Activated CD8-positive, alpha-beta memory T cell treated with anti-CD3 and anti-CD28 coated beads, Interleukin-2, amount 50 U/mL, for 24 hours (primary cell): ENCODE measurements around the gene RARRES2.
"Not testable (repeated sequence)": the region's sequence is repeated elsewhere in the genome, so short reads cannot be mapped to it uniquely, and the experiment has no call there.

Experiments used
- DNase-seq: peaks from one replicate; pipeline ENCODE4 v3.0.0-alpha.2; 2020; ENCODE audit errors: extremely low read depth

The RARRES2 gene

DNA sequence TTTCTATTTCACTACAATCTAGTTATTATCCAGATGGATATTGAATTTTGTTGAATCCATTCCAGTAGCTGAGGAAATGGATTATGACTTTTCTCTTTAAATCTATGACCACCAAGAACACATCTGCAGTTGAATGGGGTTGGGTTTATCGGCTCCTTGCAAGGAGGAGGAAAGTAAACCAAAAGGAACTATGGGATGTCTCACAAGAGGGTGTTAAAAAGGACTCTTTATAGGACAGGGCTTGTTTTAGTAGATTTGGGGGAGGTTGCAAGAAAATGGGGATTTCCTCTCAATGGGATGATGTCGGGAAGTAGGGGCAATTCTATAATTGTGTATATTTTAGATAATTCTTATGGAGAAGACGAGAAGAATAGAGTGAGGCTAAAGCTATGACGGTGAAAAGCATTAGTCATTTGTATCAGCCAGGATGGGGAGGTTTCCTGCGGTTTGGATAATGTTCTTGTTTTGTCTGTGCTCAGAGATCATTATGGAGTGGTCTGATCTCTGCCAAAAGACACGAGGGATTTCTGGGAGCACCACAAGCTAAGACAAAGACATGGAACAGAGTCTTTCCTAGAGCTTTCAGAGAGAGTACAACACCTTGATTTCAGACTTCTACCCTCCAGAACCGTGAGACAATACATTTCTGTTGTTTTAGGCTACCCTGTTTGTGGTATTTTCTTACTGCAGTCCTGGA is 23.5 kb downstream of the RARRES2 start:
- no peak for DNase-seq

DNA sequence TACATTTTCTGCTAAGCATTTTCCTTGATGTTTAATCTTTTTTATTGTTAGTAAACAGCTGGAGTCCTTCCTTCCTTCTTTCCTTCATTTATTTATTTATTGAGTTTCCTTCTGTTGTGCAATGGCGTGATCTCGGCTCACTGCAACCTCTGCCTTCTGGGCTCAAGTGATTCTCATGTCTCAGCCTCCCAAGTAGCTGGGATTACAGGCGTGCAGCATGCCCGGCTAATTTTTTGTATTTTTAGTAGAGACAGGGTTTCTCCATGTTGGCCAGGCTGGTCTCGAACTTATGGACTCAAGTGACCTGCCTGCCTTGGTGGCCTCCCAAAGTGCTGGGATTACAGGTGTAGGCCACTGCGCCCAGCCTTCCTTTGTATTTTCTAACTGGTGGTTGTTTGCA is 24.4 kb downstream of the RARRES2 start:
- not testable (repeated sequence) for DNase-seq

DNA sequence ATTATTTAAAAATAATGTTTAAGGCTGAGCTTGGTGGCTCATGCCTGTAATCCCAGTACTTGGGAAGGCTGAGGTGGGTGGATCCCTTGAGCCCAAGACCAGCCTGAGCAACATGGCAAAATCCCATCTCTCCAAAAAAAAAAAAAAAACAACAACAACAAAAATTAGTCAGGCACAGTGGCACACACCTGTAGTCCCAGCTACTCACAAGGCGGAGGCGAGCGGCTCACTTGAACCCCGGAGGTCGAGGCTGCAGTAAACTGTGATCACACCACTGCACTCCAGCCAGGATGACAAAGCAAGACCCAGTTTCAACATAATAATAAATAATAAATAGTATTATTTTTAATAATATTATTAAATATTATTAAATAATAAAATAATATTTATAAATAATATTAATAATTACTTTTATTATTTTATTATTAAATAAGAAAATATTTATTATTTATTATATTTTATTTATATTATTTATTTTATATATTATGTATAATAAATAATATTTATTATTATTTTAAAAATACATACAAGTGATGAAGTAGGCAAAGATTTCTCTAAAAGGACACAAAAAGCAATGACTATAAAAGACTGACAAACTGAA is 26.7 kb downstream of the RARRES2 start:
- DNase-seq, result no peak

DNA sequence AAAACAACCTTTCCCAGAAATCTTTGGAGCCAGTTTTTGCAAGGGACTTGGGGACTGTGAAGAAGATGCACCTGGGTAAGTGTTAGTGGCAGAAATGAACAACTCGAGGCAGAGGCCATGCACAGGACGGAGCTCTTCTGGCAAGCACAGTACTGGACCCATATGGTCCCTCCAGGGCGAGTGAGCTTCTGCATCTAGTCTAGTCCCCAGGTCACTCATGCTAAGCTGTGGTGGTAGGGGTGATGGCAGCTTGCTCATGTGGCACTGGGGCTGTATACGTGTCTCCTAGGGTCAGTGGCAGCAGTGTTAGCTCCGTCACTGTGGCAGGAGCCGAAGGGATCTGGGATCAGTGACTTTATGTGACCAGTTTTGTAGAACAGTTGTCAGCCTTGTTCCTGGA is 27.6 kb downstream of the RARRES2 start:
- DNase-seq, result no peak

DNA sequence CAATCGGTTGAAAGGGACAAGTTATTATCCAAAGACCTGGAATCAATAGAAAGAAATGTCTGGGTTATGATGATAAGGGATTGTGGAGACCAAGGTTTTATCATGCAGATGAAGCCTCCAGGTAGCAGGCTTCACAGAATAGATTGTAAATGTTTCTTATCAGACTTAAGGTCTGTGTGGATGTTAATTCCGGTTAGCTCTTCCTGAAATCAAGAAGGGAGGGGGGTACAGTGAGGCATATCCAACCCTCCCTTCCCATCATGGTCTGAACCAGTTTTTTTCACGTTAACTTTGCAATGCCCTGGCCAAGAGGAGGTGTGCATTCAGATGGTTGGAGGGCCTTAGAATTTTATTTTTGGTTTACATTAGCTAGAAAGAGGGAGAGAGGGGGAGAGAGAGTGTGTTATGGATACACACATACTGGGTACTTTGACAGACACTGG is 28.0 kb downstream of the RARRES2 start:
- DNase-seq, result no peak

DNA sequence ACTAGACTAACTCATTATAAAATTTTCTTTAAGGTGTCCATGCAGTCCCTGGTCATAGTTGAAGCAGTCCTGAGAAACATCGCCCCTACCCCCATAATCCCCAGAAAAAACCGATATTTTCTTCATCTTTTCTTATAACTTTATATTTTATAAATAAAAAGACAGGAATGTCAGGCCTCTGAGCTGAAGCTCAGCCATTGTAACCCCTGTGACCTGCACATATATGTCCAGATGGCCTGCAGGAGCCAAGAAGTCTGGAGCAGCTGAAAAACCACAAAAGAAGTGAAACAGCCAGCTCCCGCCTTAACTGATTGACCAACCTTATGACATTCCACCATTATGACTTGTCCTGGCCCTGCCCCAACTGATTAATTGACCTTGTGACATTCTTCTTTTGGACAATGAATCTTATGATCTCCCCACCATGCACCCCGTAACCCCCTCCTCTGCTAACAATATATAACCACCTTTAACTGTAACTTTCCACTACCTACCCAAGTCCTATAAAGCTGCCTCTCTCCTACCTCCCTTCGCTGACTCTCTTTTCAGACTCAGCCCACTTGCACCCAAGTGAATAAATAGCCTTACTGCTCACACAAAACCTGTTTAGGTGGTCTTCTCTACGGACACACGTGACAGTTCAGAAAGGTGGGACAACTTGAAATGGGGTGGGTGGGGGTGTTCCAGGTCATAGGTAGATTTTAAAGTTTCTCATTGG is 28.6 kb downstream of the RARRES2 start:
- not testable (repeated sequence) for DNase-seq

DNA sequence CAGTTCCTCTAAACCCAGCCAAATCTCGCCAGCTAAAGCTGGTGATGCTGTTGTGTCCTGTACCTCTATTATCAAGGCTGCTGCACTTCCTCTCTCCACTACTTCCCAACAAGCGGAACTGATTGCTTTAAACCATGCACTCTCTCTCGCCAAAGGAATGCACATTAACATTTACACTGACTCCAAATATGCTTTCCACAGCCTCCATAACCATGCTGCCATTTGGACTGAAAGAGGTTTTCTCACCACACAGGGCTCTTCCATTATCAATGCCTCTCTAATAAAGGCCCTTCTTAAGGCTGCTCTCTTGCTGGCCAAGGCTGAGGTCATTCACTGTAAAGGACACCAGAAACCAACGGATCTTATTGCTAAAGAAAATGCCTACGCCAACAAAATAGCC is 29.7 kb downstream of the RARRES2 start:
- no peak for DNase-seq

DNA sequence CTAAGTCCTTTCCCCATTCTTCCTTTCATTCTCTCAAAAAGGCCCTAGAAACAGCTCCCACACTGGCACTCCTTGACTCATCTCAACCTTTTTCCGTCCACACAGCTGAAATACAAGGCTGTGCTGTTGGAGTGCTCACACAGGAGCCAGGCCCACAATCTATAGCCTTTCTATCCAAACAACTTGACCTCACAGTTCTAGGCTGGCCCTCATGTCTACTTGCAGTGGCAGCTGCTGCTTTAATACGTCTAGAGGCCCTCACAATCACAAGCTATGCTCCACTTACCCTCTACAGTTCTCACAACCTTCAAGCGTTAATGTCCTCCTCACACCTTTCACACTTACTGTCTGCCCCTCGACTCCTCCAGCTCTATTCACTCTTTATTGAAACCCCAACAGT is 30.3 kb downstream of the RARRES2 start:
- DNase-seq, result no peak

DNA sequence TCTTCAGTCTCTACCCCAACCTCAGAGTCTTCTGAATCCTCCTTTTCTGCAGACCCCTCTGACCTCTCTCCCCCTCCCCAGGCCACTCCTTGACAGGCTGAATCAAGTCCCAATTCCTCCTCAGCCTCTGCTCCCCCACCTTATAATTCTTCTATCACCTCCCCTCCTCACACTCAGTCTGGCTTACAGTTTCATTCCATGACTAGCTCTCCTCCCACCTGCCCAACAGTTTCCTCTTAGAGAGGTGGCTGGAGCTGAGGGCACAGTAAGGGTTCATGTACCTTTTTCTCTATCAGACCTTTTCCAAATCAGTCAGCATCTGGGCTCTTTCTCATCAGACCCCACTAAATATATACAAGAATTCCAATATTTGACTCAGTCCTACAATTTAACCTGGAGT is 32.9 kb downstream of the RARRES2 start:
- DNase-seq, result no peak

DNA sequence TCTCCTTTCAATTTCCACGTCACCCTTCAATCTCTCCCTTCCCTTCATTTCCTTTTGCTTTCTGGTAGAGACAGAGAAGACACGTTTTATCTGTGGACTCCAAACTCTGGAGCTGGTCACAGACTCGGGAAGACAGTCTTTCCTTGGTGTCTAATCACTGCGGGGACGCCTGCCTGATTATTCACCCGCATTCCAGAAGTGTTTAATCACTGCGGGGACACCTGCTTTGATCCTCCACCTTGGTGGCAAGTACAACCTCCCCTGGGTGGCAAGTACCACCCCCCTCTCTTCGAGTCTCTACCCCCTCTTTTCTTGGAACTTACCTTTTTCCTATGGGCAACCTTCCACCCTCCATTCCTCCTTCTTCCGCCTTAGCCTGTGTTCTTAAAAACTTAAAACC is 33.5 kb downstream of the RARRES2 start:
- DNase-seq, result no peak

DNA sequence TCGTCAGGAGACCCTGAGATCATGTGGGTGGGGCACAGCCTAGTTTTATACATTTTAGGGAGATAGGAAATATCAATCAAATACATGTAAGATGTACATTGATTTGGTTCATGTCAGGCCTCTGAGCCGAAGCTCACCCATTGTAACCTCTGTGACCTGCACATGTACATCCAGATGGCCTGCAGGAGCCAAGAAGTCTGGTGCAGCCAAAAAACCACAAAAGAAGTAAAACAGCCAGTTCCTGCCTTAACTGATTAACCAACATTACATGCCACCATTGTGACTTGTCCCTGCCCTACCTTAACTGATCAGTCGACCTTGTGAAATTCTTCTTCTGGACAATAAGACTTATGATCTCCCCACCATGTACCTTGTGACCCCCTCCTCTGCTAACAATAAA is 34.3 kb downstream of the RARRES2 start:
- DNase-seq, result no peak

DNA sequence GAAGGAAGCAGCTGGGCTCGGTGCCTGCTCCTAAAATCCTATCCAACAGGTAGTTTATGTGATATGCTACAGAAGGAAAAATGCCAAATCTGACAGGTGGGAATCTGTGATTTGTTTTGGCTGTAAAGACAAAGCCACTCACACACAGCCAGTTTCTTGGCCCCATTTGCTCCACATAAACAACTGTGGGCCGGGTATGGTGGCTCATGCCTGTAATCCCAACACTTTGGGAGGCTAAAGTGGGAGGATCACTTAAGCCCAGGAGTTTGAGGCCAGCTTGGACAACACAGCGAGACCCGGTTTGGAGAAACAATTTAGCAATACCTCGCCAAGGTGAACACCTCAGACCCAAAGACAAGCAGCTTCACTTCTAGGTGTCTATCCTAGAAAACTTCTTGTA is 35.1 kb downstream of the RARRES2 start:
- DNase-seq, result not testable (repeated sequence)

DNA sequence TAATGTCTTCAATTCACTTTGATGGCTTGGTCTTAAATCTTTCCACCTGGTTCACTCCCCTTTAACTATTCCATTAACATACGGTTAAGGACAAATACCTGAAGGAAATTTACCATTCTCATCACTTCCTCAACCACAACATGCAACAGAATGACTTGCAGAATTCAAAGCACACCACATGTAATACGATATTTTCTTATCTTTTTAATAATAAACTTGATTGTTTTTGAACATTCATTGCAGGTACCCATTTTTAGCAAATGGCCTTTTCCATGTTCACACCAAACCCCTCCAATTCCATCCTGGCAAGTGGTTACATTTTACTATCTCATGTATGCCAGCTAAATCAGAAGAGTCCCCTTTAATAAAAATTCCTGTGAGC is 35.5 kb downstream of the RARRES2 start:
- not testable (repeated sequence) for DNase-seq

DNA sequence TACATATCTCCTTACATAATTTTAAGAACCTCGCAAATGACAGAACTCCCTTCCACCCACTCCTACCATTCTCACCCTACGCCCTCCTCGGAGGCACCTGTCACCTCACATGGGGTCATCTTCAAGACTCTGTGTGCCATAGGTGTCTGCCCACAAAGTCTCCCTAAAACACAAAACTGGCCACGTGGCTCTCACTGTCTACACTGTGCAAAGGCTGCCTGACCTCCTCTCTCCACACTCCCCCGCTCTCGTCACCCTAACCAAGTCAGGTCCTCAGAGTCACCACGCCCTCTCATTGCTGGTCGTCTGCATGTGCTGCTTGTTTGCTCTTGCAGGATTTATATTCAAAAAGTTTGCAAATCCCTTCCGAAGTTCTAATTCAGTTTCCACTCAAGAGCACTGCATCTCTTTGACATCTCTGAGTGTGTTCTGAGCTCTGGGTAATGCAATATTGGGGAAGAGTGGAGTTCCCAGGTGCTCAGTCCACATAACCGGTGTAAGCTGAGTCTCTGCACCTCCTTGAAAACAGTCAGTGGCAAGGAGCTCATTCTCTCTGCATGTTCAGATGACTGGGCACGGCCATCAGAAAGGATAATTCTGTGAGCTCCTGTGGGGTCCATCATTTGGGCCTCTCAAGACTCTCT is 36.0 kb downstream of the RARRES2 start:
- not testable (repeated sequence) for DNase-seq

DNA sequence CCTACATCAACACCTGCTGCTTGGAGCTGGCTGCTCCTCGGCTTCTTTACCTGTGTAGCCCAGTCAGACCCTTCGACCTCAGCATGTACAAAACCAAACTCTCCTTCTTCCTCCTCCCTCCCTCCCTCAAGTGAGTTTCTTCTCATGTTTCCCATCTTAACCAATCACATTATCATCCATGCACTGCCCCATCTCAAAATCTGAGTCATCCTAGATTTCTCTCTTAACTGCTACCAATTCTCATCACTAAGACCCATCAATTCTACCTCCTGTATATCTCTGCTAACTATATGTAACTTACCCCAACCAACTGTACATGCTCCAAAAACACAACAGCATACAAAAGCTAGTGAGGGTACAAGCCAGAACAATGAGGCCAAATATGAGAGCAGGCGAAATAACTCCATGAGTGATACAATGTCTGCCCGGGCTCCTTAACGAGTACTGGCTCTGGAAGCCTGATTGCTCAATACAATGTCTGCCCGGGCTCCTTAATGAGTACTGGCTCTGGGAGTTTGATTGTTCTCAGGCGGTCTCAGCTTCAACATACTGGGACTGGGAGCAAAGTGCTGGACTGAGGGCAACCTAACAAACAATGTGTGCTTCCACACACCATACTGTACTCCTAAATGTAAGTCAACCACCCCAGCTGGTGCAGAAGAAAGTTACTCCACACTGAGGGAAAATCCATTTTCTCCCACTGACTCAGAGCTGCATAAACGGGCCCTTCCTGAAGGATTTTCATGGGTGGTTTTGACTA is 36.8 kb downstream of the RARRES2 start:
- DNase-seq, result not testable (repeated sequence)

DNA sequence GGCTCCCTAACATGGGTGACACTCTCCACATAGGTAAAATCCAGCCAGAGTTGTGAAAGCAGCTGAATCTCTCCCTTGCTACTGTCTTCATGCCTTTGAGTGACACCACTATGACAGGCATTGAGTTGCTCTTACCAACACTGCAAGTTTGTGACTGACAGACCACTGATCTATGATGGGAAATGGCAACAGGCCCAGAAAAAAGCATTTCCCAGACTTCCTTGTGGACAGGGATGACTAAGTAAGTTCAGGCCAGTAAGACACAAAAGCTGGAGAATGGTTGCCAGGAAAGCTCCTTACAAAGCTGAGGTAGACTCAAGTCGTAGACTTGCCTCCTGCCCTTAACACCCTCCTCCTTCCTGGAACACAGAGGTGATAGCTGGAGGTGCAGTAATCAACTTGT is 38.5 kb downstream of the RARRES2 start:
- not testable (repeated sequence) for DNase-seq

DNA sequence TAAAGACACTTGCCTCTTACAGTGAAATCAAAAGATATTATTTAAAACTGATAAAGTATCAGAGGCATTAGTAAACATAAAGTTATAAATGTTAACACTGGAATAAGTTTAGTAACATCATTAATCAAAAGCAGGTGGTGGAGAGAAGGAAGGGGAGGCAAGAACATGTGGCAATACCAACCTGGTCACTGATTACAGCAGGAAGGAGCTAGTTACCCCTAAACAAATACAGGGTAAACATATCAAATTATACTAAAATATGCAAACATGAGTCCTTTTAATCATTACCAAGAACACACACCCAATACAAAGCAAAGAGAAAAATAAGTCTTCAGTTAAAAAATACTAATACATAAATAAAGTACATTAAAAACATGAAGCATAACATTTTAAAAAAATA is 43.5 kb downstream of the RARRES2 start:
- not testable (repeated sequence) for DNase-seq

DNA sequence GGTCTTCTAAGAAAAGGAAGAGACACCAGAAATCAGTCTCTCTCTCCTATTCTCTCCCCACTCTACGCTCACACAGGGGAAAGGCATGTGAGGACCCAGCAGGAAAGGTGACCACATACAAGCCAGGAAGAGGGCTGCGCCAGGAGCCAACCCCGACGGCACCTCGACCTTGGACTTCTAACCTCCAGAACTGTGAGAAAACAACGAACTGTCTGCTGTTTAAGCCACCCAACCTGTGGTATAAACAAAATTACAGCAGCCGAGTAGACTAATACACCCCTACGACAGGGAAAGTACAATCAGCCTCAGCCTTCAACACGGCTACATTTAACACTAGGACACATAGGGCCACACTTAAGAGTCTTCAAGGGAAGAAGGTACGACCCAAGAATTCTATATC is 44.6 kb downstream of the RARRES2 start:
- not testable (repeated sequence) for DNase-seq

DNA sequence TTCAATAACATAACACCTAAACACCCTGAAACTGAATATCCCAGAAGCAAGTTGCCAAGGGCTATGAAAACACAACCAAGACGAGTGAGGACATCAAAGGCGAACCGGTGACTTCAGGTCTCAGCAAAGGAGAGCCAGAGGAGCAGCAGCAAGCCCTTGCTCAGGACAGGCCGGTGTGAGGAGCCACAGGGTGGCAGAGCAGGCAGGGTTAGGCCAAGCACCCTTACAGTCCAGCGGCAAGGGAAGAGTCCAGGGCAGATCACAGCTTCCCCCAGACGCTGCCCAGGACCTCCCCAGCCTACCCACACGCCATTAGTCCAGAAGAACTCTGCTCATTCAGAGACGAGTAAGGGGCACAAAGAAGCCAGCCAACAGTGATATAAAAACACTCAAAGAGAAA is 45.8 kb downstream of the RARRES2 start:
- DNase-seq, result not testable (repeated sequence)

DNA sequence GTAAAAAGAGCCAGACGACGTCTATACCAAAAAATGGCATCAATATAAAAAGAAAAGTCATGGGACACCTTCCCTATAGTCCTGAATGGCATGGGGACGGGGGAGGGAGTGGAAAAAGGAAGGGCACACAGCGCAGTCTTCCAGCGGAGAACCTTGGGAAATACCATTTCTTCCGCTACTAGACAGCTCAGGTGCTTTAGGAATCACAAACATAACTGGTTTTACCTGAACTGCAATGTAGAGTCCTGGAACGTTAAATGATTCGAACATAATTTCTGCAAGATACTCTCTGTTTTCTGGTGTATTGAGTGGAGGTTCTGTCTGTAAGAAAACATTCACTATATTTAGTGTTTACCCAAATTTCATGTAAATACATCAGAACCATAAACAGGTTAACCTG is 46.4 kb downstream of the RARRES2 start:
- not testable (repeated sequence) for DNase-seq

DNA sequence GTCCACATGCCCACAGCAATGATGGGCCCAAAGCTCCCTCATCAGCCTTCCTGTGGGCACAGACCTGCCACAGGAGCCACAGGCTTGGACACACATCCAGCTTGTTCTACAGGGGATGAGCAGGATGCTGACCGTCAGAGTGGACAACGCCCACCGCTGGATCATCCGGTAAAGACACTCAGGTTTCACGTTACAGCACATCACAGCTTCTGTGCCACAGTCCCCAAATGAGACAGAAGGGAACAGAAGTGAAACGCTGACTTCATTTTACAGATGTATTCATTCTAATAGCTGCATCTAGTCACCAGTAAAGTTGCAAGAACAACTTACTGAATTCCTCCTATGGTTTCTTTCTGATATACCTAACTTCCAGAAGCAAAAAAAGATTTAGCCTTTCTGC is 51.1 kb downstream of the RARRES2 start:
- DNase-seq, result not testable (repeated sequence)

DNA sequence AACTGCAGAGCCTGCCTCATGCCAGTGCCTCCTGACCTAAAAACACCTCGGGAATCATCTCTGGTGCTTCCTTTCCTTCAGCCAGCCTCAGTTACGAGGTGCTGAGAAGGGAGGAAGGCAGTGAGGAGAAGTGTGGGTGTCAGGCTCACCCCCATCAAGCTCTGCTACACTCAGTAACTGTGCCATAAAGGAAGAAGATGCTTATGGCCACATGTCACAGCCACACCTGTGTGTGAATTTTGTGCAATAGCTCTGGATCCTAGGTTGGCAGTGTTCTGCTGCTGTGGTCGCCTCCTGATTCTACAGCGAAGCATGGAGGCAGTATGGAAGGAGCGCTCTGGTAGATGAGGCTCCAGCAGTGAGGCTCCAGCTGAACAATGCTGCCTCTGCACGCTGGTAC is 52.6 kb downstream of the RARRES2 start:
- DNase-seq, result not testable (repeated sequence)
